Esophagus mucosa (tissue), 1 donor: ENCODE measurements around the gene CTTNBP2. TPM values are rescaled to one million over a fixed set of nuclear protein-coding genes. Genes with fewer than 3 reads are reported as not detected.

Experiments used
- ATAC-seq: fragments of 200-7000 bp; cut with Tn5 transposase; one replicate; pipeline ENCODE4 v1.9.1; 2020
- total RNA-seq: library from RNA; stranded (reverse); gene quantifications from one replicate; pipeline ENCODE4 v1.2.4, GENCODE V29; 2023
- donor health status: DM: yes; HTN: yes; CAD: no.

Gene CTTNBP2
- total RNA-seq, 1 donor from 2014 or later, result 16.9 TPM

DNA sequence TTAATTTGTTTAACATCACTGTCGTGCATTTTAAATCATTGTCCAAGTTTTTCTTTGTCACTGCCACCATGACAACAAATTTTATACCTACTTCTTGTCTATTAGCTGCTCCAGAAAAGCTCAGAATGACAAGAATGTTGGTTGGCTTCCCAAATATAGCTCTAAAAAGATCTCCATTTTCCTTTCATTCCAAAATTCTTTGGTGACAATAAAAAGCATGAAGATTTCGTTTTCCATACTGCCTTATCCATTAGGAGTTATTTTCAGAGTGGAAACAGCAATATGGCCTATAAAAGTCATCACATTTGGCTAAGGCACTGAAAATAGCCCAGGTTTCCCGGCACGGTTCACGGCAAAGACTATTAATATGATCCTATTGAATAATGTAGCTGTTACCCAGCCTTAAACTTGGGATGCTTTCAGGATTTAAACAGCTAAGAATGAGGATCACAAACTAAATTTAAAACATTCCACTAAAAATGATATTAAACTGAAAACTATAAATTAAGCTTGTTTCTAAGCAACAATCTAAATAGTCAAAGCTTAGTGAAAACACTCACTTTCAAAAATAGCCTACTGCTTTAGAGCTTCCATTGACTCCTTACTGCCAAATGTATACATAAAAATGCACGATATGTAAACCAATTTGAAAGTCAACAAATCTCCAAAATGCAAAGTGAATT is 2.7 kb downstream of the CTTNBP2 start:
- ATAC-seq, result no peak

GRCh38 chr7:117869374-117869773 is 3.9 kb downstream of the CTTNBP2 start:
- no peak for ATAC-seq

DNA sequence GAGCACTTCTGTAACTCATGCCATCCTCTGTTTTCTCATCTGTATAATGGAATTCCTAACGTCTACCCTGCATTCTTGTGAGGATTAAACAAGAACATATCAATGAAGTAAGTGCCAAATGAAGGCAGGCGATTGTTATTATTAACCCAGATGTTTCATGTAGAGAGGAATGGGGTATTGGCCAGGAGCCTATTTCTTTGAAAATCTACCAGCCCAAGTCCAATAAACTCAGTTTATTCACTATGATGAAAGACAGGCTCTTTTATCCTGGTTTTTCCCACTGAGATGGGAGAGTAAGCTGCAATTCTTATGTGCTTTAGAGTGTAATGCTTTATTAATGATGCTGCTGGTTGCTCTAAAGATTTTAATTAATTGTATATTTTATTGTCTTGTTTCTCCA is 9.6 kb downstream of the CTTNBP2 start:
- ATAC-seq, result no peak

DNA sequence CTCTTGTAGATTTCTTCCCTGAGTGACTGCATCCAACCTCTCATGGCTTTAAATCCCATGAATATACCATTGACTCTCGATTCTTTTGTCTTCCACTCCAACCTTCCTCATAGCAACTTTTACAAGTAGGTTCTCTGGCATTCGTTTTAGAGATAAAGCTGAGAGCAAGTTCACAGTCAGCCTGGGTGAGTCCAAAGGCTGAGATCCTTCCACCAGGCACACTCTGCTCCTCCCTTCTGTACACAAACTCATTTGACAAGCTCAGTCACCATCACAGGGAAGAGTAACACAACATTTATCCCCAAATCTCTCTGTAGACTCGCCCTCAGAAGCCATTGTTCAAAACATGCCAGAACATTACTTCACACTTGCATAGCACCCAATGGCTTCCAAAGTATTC is 10.9 kb downstream of the CTTNBP2 start:
- ATAC-seq, result peak; percentile 81

DNA sequence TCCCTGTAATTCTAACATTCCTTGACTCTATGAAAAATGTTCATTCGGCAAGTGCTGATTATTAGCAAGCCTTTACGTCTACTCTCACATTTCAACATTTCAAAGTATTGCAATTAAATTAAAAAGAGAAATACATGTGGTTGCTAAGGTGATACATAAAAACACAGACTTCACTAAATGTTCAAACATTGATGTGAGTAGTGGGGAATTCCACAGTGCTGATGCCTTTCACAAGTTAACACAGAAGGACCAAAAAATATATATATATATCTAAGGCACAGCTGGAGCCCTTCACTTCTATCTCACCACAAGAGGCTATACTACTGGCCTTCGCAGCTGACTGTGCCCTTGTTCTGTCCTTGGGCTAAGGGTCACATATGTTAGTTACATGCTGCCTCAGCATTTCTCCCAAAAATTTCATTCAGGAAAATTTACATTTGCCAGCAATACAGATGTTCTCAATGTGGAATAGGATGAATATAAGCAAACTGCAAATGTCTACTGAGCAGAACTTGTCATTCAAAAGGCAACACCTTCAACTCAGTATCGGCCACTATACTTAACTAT is 13.9 kb downstream of the CTTNBP2 start:
- no peak for ATAC-seq

GRCh38 chr7:117858712-117859111 is 14.5 kb downstream of the CTTNBP2 start:
- peak; percentile 87 for ATAC-seq

DNA sequence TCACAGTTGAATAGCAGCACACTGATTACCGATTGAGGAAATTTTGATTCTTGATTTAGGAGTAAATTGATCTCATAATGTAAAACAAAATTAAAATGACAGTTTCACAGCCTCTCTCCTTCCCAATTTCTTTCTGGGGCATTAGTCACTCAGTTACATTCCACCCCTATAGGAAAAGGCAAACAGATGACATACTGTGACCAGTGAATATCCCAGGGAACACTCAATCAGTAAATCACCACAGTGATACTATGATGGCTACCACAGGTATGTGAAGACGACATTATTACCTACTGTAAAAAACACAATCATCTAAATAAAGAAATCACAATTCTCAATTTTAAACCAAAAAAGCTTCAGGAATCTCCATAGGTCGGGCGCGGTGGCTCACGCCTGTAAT is 15.5 kb downstream of the CTTNBP2 start:
- no peak for ATAC-seq

- no peak for ATAC-seq
Observed at GRCh38 chr7:117856196-117856595, 17.0 kb downstream of the CTTNBP2 start.

DNA sequence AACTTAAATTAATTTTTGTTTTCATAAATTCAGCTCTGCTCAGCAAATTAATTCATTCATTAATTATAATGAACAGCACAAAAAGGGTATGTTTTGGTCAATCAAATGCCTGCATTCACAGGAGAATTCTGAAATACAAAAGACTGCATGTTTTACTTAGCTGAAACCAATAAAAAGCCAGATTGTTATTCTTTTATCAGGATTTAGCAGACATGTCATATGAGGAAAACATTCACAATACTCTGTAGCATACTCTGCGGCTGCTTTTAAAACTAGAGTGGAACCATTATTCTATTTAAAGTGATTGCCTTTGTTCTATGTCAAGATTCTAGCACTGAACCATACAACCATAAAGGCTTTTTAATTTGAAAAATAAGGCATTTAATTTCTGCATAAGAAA is 19.1 kb downstream of the CTTNBP2 start:
- ATAC-seq, result no peak

DNA sequence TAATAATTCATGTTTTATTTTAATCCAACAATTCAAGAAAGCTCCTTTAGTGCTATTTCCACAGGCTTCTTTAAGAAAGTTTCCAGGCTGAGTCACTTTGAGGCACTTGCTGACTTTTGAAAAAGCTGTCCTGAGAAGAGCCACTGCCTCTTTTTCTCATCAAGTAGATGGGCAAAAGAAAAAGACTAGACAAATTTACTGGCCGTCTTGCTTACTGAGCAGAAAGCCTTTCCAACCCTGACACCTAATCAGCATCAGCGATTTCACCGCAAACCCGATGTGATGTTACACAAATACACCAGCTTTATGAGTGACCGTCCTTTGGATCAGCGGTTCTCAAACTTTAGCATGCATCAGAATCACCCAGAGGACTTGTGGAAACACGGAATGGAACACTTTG is 24.3 kb downstream of the CTTNBP2 start:
- ATAC-seq, result no peak

DNA sequence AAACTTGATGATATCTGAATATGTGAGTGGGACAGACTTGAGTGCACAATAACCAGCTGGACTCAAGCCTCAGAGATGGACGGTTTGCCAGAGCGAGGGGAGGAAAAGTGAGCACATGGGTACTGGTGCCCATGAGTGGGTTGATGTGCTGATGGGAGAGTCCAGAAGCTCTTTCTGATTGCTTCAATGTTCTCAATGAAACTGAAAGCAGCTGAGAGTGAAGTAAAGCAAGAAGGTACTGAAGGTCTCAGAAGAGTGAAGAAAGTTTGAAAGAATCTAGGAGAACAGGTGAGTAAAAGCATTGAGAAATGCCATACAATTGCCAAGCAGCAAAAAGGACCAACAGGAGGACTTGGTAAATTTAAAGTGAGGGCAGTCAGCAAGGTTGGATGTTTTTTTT is 28.6 kb downstream of the CTTNBP2 start:
- ATAC-seq, result no peak

- no peak for ATAC-seq
Observed at GRCh38 chr7:117841611-117842010, 31.6 kb downstream of the CTTNBP2 start.

- ATAC-seq, result no peak
Observed at GRCh38 chr7:117841011-117841410, 32.2 kb downstream of the CTTNBP2 start.

DNA sequence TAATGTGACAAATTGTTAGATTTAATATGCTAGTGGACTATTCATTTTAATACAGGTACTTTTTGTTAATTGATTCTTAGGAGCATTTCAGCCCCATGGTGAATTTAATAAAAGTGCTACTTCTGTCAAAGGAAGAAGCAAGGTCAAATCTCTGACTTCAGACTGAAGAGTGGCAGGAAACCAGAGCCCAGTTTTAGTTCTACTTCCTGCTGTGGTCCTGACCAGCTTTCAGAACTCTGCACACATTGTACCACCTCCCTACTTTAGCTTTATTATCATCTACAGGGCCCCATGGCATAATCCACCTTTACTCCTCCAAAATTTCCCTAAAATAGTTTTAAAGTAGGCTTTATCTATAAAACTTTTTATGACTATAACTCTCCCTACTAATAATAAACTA is 33.7 kb downstream of the CTTNBP2 start:
- no peak for ATAC-seq

GRCh38 chr7:117837841-117838240 is 35.4 kb downstream of the CTTNBP2 start:
- peak; percentile 48 for ATAC-seq

DNA sequence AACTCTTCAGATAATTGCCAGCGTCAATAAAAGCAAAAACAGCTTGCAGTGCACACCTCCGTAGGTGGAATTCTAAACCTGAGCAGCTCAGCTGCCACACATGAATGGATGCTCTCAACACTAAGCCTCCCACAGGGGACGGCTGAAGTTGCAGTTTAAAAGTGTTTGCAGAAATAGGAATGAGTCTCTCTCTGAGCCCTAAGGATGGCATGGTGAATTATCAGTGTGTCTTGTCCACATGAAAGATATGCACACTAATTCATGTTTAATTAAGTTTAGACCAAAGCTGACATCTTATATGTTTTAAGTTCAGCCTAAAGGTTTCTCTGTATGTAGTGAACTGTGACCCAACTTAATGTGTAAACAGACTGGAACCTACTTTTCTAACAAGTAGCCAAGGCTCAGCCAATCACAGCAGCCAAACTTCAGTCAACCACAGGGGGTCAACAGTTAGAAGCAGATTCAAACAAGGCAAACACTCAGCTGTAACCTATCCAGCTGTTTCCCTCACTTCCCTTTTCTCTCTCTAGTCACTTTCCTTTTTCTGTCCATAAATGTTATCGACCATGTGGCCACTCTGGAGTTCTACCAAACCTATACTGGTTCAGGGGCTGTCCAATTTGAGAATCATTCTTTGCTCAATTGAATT is 38.1 kb downstream of the CTTNBP2 start:
- no peak for ATAC-seq

GRCh38 chr7:117830422-117830954 is 42.8 kb downstream of the CTTNBP2 start:
- no peak for ATAC-seq

DNA sequence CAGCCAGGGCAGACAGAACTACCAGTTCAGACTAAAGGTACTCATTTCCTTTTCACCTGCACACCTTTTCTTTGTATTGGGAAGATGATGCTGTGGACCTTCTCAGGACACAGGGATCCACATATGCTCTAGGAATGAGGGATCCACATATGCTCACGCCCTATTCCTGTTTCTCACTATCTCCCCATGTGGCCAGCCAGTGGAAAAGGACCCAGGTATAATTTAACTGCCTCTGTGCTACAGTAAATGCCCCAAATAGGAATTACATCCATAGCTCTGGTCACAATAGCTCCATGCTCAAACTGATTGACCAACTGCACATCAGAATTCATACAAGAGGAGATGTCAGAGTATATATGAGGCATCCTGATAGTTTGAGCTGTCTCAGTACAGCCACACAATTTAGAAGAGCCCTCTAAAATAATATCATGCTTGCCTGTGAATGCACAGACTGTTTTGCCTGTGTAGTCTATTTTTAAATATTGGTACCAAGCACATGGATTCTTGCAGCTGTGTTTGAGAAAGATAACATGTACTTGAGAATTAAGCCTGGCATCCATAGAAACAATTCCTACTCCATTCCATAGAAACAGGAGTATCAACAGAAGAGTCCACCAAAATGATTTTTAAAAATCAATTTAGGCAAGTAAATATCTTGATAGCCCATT is 43.7 kb downstream of the CTTNBP2 start:
- no peak for ATAC-seq

DNA sequence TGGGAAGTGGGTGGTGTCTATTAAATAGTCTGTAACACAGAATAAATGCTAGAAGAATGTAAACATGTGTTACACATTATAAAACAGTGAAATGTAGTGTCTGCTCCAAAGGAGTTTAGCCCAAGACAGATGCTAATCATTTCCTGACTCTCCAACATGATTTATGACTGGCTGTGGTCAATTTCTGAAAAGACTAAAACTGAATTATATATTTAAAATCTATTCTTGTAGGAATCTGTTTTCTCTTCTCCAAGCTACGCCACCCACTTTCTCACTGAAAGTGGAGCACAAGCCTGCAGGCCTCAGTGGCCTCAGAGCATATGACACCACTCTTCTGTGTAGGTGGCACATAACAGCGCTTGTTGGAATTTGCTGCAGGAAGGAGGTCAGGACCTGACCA is 44.4 kb downstream of the CTTNBP2 start:
- ATAC-seq, result no peak

GRCh38 chr7:117827862-117828261 is 45.4 kb downstream of the CTTNBP2 start:
- no peak for ATAC-seq

DNA sequence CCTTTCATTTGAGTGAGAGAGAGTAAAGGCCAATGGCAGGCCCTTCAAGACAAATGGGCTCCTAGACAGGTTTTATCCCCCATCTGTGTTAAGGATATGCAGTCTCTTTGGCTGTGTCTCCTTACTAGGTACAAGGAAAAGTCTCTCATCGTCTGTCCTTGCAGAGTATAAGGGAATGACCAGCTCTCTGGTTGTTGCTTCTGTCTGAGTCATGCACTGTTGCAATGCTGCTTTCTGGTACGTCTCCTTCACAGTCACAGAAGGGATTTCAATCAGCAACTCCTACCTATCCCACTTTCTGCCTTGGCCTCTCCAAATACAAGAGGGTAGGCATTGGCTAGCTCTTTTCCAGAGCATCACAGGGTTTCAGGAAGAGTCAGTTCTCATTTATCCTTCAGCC is 48.1 kb downstream of the CTTNBP2 start:
- ATAC-seq, result peak; percentile 63

DNA sequence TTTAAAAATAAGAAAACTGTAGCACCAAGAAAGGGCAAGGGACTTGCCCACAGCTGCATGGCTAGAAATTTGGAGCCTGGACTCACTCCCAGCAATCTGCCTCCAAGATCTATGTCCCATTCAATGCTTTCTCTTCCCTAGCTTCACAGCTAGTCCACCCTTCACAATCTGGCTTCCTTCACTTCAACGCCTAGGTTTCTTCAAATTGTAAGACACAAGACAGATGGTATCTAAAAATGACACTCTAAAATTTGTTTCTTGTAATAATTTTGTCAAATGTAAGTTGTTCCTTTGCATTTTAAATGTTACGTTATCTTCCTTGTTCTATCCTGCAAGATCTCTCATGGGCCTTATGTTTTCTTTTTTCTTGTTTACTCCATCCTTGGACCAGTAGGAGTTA is 48.6 kb downstream of the CTTNBP2 start:
- ATAC-seq, result no peak

DNA sequence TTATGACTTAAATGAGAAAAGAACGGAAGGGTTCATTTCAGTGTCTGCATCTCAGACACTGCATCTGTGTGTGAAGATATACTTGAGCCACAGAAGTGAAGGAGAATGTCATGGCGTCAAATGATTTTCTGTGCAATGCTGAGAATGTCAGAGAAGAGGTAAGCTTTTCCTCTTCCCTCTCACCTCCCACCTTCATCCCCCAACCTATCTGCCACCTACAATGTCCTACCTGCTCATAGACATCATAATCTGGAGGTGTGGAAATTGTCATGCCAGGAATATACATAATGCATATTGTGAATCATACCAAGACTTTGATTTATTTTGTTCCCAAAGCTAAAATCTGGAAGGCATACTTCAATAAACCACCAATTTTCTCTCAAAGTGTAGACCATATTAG is 53.7 kb downstream of the CTTNBP2 start:
- ATAC-seq, result no peak

GRCh38 chr7:117818232-117818631 is 55.0 kb downstream of the CTTNBP2 start:
- no peak for ATAC-seq
